Neural progenitor cell (in vitro differentiated cells): ENCODE results near the gene ACOXL. TPM values are rescaled to one million over a fixed set of nuclear protein-coding genes. Genes with fewer than 3 reads are reported as not detected.
A peak's percentile ranks its signal among the peaks of the same experiment; 100 is the strongest.

Source experiments
- DNase-seq: peaks from one replicate; pipeline ENCODE4 v3.0.0-alpha.2; 2016; ENCODE audit warnings: low spot score
- H2AFZ ChIP-seq: fragments of 200-600 bp; sonication (generic); replicated peaks from 2 replicates; pipeline ENCODE4 v1.6.1; 2016; ENCODE audit warnings: antibody characterized with exemption
- H3F3A ChIP-seq: fragments of 200-600 bp; sonication (generic); 2 replicates; pipeline ENCODE4 v1.6.1; 2016; ENCODE audit warnings: antibody characterized with exemption, low read depth
- H3K27ac ChIP-seq: fragments of 200-600 bp; sonication (generic); 2 replicates; pipeline ENCODE4 v1.5.1; 2016; ENCODE audit warnings: mild to moderate bottlenecking
- H3K27me3 ChIP-seq: fragments of 200-600 bp; sonication (generic); 2 replicates; pipeline ENCODE4 v1.6.1; 2016; ENCODE audit warnings: mild to moderate bottlenecking, moderate library complexity
- H3K36me3 ChIP-seq: fragments of 200-600 bp; sonication (generic); 2 replicates; pipeline ENCODE4 v1.5.1; 2016
- H3K4me1 ChIP-seq: fragments of 200-600 bp; sonication (generic); 2 replicates; pipeline ENCODE4 v1.6.1; 2016; ENCODE audit warnings: mixed run types
- H3K4me2 ChIP-seq: fragments of 200-600 bp; sonication (generic); 2 replicates; pipeline ENCODE4 v1.6.1; 2016
- H3K4me3 ChIP-seq: fragments of 200-600 bp; sonication (generic); 2 replicates; pipeline ENCODE4 v1.5.1; 2016
- H3K79me2 ChIP-seq: fragments of 200-600 bp; sonication (generic); 2 replicates; pipeline ENCODE4 v1.6.1; 2016; ENCODE audit warnings: low read depth
- H3K9ac ChIP-seq: fragments of 200-600 bp; sonication (generic); 2 replicates; pipeline ENCODE4 v1.6.1; 2016
- H3K9me3 ChIP-seq: fragments of 200-600 bp; sonication (generic); 2 replicates; pipeline ENCODE4 v1.5.1; 2016; ENCODE audit warnings: low read depth
- H4K20me1 ChIP-seq: fragments of 200-600 bp; sonication (generic); 2 replicates; pipeline ENCODE4 v1.6.1; 2016; ENCODE audit warnings: low read depth
- H3K27ac Mint-ChIP-seq: 3 replicates; pipeline ENCODE4 v1.8.0; 2021; ENCODE audit warnings: mixed read lengths
- H3K27me3 Mint-ChIP-seq: 2 replicates; pipeline ENCODE4 v1.8.0; 2022; ENCODE audit warnings: low read depth, mild to moderate bottlenecking, inconsistent platforms, moderate library complexity, mixed read lengths; ENCODE audit not compliant: insufficient read depth
- H3K36me3 Mint-ChIP-seq: 3 replicates; pipeline ENCODE4 v1.8.0; 2021; ENCODE audit warnings: mixed read lengths
- H3K4me1 Mint-ChIP-seq: 3 replicates; pipeline ENCODE4 v1.8.0; 2021; ENCODE audit warnings: mixed read lengths
- H3K4me3 Mint-ChIP-seq: 3 replicates; pipeline ENCODE4 v1.8.0; 2021; ENCODE audit warnings: mild to moderate bottlenecking, moderate library complexity, mixed read lengths
- H3K9me3 Mint-ChIP-seq: 3 replicates; pipeline ENCODE4 v1.8.0; 2020; ENCODE audit warnings: mixed read lengths
- EZH2 ChIP-seq: fragments of 200-600 bp; sonication (generic); IDR thresholded peaks from 2 replicates; pipeline ENCODE4 v1.6.1; 2017; ENCODE audit warnings: antibody characterized with exemption, mild to moderate bottlenecking, moderate library complexity
- EZH2phosphoT487 ChIP-seq: fragments of 200-600 bp; sonication (generic); IDR thresholded peaks from 2 replicates; pipeline ENCODE4 v1.6.1; 2017; ENCODE audit warnings: antibody characterized with exemption
- total RNA-seq: library from RNA; depleted of rRNA; stranded (reverse); fragments of >200 nt; gene quantifications from 2 replicates; pipeline ENCODE4 v1.2.3, GENCODE V29; 2015; ENCODE audit warnings: low replicate concordance
- TF ChIP-seq, protein P1 (sequence below): fragments of 200-600 bp; sonication (generic); IDR thresholded peaks from 2 replicates; pipeline ENCODE4 v1.5.1; 2017; ENCODE audit warnings: antibody characterized with exemption, mild to moderate bottlenecking

Gene ACOXL
- total RNA-seq, 1 donor from 2014 or later: 2.9 TPM

DNA sequence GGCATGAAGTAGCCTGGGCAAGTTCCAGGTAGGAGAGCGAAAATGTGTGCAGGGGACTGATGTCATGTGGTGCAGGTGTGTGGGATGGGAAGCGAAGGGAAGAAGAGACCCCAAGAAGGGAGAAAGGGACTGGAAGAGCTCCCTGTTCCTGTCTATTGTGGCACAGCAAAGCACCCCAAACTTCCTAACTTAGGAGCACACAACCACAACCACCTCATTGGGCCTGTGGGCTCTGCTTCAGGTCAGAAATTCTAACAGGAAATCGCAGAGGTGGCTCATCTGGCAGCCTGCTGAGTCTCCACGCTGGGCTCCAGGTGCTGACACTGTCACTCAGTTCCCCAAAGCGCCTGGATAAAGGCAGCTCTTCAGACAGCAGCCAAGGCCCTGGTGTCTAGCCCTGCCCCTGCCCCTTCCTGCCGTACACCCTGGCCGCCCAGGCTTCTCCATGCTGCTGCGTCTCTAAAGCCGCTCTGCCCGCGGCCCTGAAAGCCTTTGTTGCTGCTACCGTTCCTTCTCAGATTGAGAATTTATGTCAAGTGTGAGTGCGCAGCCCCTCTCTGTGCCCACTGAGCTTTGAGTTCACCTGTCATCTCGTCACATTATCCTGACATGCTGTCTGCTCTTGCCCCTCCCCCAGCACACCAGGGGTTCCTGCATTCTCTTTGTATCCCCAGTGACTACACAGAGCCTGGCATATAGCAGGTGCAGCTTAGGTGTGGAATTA, 248.1 kb downstream of the ACOXL start:
- Histone ChIP-seq H3K4me2 (peak overlapping the region; percentile 31), H3K4me3 (no peak overlapping the region), H3K9ac (no peak overlapping the region), H3K36me3 (no peaks in the 10 kb centered on the region), H3K27me3 (no peaks in the 10 kb centered on the region), H2AFZ (no peak overlapping the region), H3K79me2 (no peaks in the 10 kb centered on the region), H3F3A (no peaks in the 10 kb centered on the region), H4K20me1 (no peaks in the 10 kb centered on the region), H3K4me1 (peaks cover 5% of the 10 kb centered on the region), H3K27ac (no peak overlapping the region), H3K9me3 (no peaks in the 10 kb centered on the region)
- H3K36me3 Mint-ChIP-seq: peaks cover 2% of the 10 kb centered on the region
- H3K4me3 Mint-ChIP-seq: no peak overlapping the region
- H3K9me3 Mint-ChIP-seq: peaks cover 3% of the 10 kb centered on the region
- H3K27me3 Mint-ChIP-seq: peaks cover 2% of the 10 kb centered on the region
- peaks cover 16% of the 10 kb centered on the region for H3K4me1 Mint-ChIP-seq
- H3K27ac Mint-ChIP-seq: peak overlapping the region; percentile 65
- TF ChIP-seq, protein P1, sequence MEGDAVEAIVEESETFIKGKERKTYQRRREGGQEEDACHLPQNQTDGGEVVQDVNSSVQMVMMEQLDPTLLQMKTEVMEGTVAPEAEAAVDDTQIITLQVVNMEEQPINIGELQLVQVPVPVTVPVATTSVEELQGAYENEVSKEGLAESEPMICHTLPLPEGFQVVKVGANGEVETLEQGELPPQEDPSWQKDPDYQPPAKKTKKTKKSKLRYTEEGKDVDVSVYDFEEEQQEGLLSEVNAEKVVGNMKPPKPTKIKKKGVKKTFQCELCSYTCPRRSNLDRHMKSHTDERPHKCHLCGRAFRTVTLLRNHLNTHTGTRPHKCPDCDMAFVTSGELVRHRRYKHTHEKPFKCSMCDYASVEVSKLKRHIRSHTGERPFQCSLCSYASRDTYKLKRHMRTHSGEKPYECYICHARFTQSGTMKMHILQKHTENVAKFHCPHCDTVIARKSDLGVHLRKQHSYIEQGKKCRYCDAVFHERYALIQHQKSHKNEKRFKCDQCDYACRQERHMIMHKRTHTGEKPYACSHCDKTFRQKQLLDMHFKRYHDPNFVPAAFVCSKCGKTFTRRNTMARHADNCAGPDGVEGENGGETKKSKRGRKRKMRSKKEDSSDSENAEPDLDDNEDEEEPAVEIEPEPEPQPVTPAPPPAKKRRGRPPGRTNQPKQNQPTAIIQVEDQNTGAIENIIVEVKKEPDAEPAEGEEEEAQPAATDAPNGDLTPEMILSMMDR: no peak
- no peak for TF ChIP-seq EZH2
- no peak for TF ChIP-seq EZH2phosphoT487
- DNase-seq: peak; percentile 18

DNA sequence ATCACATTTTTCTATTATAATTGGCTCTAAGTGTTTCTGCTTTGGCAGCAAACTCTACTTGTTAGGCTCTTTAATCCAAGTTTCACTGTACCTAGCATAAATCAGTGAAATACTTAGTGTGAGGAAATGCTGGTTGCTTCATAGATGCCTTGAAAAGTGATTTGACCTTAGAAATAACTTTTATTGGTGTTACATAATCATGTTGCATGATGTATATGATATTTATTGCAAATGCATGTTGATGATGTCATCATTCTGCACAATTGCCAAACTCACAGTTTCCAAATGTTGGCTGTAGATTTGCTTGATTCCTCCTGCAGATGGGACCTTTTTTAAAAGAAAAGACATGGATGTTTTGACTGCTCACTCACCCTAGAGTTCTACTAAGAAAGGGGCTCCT, 250.8 kb downstream of the ACOXL start:
- Mint-ChIP-seq H3K36me3 (no peaks in the 10 kb centered on the region), H3K9me3 (peaks cover 3% of the 10 kb centered on the region), H3K27me3 (peaks cover 2% of the 10 kb centered on the region), H3K27ac (no peak overlapping the region), H3K4me1 (peaks cover 16% of the 10 kb centered on the region), H3K4me3 (no peak overlapping the region)
- no peak for DNase-seq
- Histone ChIP-seq H2AFZ (no peak overlapping the region), H3K4me1 (peaks cover 5% of the 10 kb centered on the region), H3K36me3 (no peaks in the 10 kb centered on the region), H4K20me1 (no peaks in the 10 kb centered on the region), H3K4me3 (no peak overlapping the region), H3K9me3 (no peaks in the 10 kb centered on the region), H3K9ac (no peak overlapping the region), H3K79me2 (no peaks in the 10 kb centered on the region), H3F3A (no peaks in the 10 kb centered on the region), H3K4me2 (no peak overlapping the region), H3K27me3 (no peaks in the 10 kb centered on the region), H3K27ac (no peak overlapping the region)
- TF ChIP-seq EZH2phosphoT487: no peak
- TF ChIP-seq EZH2: no peak
- TF ChIP-seq, protein P1: no peak

DNA sequence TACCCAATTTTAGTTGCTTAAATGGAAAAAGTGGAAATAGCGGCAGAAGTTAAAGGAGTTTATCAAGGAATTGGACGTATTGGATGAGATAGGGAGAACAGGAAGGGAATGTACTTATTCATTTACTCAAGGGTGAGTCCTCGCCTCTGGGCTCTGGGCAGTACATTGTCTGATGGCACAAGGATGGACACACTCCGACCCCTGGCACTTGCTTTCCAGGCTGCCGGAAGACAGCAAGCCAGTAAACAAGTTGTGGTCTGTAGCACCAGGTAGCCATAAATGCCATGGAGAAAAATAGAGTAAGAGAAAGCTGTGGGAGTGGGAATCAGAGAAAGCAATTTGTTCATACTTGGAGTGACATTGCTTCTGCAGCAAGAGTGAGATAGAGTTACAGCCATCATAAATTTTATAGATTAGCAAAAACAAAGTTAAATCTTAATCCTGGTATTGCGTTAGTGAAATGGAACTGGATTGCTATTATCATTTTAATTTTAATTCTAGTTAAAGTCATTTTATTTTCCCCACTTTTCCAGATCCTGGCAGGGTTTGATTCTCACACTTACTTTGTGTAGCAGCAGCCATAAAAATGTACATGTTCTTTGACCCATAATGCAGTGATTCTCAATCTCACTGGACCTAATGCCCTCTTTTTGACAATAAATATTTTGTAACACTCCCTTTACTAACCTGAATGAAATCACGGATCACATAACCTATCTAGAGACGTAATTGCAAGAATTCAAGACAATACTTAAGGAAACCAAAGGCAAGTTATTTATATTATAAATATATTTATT, 252.5 kb downstream of the ACOXL start:
- H3K9ac ChIP-seq: no peak overlapping the region
- no peaks in the 10 kb centered on the region for H3K79me2 ChIP-seq
- Mint-ChIP-seq H3K27me3 (peaks cover 4% of the 10 kb centered on the region), H3K4me3 (no peak overlapping the region), H3K36me3 (peaks cover 2% of the 10 kb centered on the region), H3K9me3 (peaks cover 8% of the 10 kb centered on the region), H3K27ac (no peak overlapping the region), H3K4me1 (peaks cover 13% of the 10 kb centered on the region)
- H3K36me3 ChIP-seq: no peaks in the 10 kb centered on the region
- H3F3A ChIP-seq: no peaks in the 10 kb centered on the region
- H3K4me1 ChIP-seq: peaks cover 5% of the 10 kb centered on the region
- no peak for DNase-seq
- H3K9me3 ChIP-seq: no peaks in the 10 kb centered on the region
- no peak overlapping the region for H2AFZ ChIP-seq
- no peak overlapping the region for H3K4me3 ChIP-seq
- TF ChIP-seq EZH2phosphoT487: no peak
- TF ChIP-seq, protein P1: no peak
- no peak for TF ChIP-seq EZH2
- H3K4me2 ChIP-seq: no peak overlapping the region
- no peak overlapping the region for H3K27ac ChIP-seq
- H3K27me3 ChIP-seq: no peaks in the 10 kb centered on the region
- H4K20me1 ChIP-seq: no peaks in the 10 kb centered on the region
